Measurements from ENCODE around the gene UBASH3B.
A peak's percentile ranks its signal among the peaks of the same experiment; 100 is the strongest.

The UBASH3B gene

DNA sequence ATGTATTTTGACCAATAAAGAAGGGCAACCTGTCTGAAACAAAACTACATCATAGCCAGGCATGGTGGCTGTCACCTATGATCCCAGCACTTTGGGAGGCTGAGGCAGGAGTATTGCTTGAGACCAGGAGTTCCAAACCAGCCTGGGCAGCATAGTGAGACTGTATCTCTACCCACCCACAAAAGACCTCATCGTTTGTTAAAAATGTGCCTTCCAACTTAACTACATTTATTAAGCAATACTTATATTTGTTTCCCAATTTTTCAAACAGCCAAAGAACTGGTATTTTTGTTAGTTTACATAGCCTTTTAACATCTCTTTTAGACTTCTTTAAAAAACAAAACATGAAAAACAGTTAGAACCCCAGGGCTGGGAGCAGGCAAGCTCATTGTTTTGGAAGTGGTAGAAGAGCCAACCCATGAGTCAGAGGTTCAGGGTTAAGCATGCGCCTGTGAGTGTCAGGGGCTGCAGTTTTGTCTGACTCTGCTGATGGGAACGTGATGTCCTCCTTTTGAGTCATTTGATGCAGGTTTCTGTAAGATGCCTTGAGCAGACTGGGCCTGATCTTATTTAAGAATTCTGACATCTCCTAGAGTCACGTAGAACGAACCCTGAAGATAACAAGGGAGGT lies 128.9 kb downstream of the UBASH3B start:
- H3K36me3 ChIP-seq (ENCODE audit: control insufficient read depth, insufficient read depth, low read length): no peaks in the 10 kb centered on the region
- H3K4me1 ChIP-seq (ENCODE audit: control insufficient read depth, insufficient read depth, low read length): no peaks in the 10 kb centered on the region
- no peak for DNase-seq (ENCODE audit: low read depth, low spot score)
- no peak overlapping the region for H3K4me3 ChIP-seq (ENCODE audit: low read length)
- H3K27me3 ChIP-seq (ENCODE audit: control insufficient read depth, insufficient read depth, low read length): no peaks in the 10 kb centered on the region
- no peaks in the 10 kb centered on the region for H3K9me3 ChIP-seq (ENCODE audit: control insufficient read depth, insufficient read depth, low read length)
- WGBS (ENCODE audit: insufficient coverage, insufficient read length): 100% methylated on average over 1 of the region's 5 CpGs
- no peak overlapping the region for H3K27ac ChIP-seq (ENCODE audit: low read length)

DNA sequence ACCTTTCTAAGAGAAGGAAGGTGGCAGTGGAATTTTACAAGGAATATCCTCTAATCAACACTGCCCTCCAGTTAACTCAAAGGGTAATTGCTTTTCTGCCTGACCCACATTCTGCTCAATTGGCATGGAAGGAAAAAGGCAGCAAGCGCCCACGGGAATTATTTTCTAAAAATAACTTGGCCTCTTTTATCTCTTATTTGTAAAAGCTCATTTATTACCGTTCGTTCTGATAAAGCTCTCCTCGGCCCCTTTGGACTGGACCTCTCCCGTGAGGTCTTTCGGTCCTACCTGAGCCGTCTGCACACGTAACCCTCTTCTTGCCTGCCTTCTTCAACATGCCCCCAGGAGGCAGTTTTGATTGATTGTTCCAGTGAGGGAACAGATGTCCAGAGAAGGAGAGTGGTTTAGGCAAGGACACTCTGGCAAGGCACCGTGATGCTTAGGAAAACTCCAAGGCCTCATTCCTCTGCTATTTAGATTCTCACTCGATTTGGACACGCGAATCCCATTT lies 129.6 kb downstream of the UBASH3B start:
- WGBS (ENCODE audit: insufficient coverage, insufficient read length): no CpG with 5 or more reads among the region's 13 CpGs
- Histone ChIP-seq H3K4me1 (ENCODE audit: control insufficient read depth, insufficient read depth, low read length) (no peaks in the 10 kb centered on the region), H3K27ac (ENCODE audit: low read length) (no peak overlapping the region), H3K27me3 (ENCODE audit: control insufficient read depth, insufficient read depth, low read length) (no peaks in the 10 kb centered on the region), H3K4me3 (ENCODE audit: low read length) (no peak overlapping the region), H3K9me3 (ENCODE audit: control insufficient read depth, insufficient read depth, low read length) (no peaks in the 10 kb centered on the region), H3K36me3 (ENCODE audit: control insufficient read depth, insufficient read depth, low read length) (no peaks in the 10 kb centered on the region)
- no peak for DNase-seq (ENCODE audit: low read depth, low spot score)

- no peak overlapping the region for H3K27ac ChIP-seq (ENCODE audit: low read length)
- no peaks in the 10 kb centered on the region for H3K4me1 ChIP-seq (ENCODE audit: control insufficient read depth, insufficient read depth, low read length)
- no peaks in the 10 kb centered on the region for H3K36me3 ChIP-seq (ENCODE audit: control insufficient read depth, insufficient read depth, low read length)
- no CpG with 5 or more reads among the region's 7 CpGs for WGBS (ENCODE audit: insufficient coverage, insufficient read length)
- no peak overlapping the region for H3K4me3 ChIP-seq (ENCODE audit: low read length)
- no peak for DNase-seq (ENCODE audit: low read depth, low spot score)
- no peaks in the 10 kb centered on the region for H3K9me3 ChIP-seq (ENCODE audit: control insufficient read depth, insufficient read depth, low read length)
- H3K27me3 ChIP-seq (ENCODE audit: control insufficient read depth, insufficient read depth, low read length): no peaks in the 10 kb centered on the region
Observed at GRCh38 chr11:122786896-122787295, 131.4 kb downstream of the UBASH3B start.

DNA sequence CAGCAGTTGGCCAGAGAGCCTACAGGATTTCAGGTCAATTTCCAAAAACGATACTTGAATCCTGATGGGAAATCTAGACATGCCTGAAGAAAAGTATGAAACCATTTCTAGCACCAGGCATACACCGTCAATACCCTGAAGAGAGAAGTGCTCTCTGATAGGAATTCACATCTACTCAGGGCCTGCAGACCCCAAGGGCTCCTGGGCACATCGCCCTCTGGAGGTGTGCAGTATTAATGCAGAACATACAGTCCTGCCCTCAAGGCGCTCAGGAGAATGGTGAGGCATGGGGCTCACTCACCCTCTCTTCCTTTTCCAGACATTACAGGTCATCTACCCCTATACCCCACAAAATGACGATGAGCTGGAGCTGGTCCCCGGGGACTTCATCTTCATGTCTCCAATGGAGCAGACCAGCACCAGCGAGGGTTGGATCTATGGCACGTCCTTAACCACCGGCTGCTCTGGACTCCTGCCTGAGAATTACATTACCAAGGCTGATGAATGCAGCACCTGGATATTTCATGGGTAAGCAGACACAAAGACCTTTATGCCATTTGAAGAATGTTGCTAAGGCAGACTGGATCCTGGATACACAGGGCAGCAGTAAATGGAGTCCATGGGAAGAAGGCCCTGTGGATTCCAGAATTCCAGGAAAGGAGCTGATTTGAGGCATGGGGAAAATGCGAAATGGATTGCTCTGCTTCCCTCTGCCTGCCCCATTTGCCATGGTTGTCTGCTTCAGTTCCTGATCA lies 133.4 kb downstream of the UBASH3B start:
- no peak for DNase-seq (ENCODE audit: low read depth, low spot score)
- H3K27me3 ChIP-seq (ENCODE audit: control insufficient read depth, insufficient read depth, low read length): no peaks in the 10 kb centered on the region
- no peak overlapping the region for H3K4me3 ChIP-seq (ENCODE audit: low read length)
- no peaks in the 10 kb centered on the region for H3K36me3 ChIP-seq (ENCODE audit: control insufficient read depth, insufficient read depth, low read length)
- no CpG with 5 or more reads among the region's 10 CpGs for WGBS (ENCODE audit: insufficient coverage, insufficient read length)
- H3K27ac ChIP-seq (ENCODE audit: low read length): no peak overlapping the region
- no peaks in the 10 kb centered on the region for H3K9me3 ChIP-seq (ENCODE audit: control insufficient read depth, insufficient read depth, low read length)
- H3K4me1 ChIP-seq (ENCODE audit: control insufficient read depth, insufficient read depth, low read length): no peaks in the 10 kb centered on the region

DNA sequence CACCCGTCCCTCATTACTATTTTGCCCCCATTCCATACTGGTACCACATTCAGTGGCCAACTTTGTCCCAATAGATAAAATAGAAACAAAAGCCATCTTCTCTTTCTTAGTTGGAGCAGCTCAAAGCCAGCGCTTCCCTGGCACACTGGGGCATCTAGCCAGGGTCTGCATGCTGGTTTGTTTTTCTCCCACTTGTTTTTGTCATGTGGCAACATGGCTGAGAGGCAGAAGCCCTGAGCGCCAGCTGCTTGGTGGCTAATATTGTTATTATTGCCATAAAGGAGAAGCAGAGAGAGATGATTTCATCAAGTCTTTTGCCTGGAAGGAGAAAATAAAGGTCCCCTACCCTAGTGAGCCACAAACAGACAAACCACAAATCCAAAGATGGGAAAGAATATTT lies 134.4 kb downstream of the UBASH3B start:
- Histone ChIP-seq H3K27ac (ENCODE audit: low read length) (no peak overlapping the region), H3K36me3 (ENCODE audit: control insufficient read depth, insufficient read depth, low read length) (no peaks in the 10 kb centered on the region), H3K9me3 (ENCODE audit: control insufficient read depth, insufficient read depth, low read length) (no peaks in the 10 kb centered on the region), H3K4me1 (ENCODE audit: control insufficient read depth, insufficient read depth, low read length) (no peaks in the 10 kb centered on the region), H3K4me3 (ENCODE audit: low read length) (no peak overlapping the region), H3K27me3 (ENCODE audit: control insufficient read depth, insufficient read depth, low read length) (no peaks in the 10 kb centered on the region)
- no peak for DNase-seq (ENCODE audit: low read depth, low spot score)
- no CpG with 5 or more reads among the region's 3 CpGs for WGBS (ENCODE audit: insufficient coverage, insufficient read length)

DNA sequence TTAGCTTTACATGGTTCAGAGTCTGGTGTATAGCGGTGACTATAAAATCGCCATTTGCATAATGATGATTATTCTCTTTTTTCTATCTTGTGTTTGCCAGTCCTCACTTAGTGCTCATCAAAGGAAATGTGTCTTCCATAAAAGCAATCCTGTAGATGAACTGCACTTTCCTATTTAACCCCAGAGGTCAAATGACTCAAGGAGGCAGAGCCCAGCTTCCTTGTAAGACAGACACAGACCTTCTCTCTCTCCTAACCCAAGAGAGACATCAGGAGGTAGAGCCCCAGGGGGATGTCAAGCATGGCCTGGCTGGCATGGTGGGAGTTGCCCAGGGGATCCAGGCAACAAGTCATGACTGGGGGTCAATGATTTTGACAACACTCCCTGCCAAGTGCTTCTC lies 135.9 kb downstream of the UBASH3B start:
- no peak for DNase-seq (ENCODE audit: low read depth, low spot score)
- no CpG with 5 or more reads among the region's 2 CpGs for WGBS (ENCODE audit: insufficient coverage, insufficient read length)
- no peaks in the 10 kb centered on the region for H3K4me1 ChIP-seq (ENCODE audit: control insufficient read depth, insufficient read depth, low read length)
- H3K9me3 ChIP-seq (ENCODE audit: control insufficient read depth, insufficient read depth, low read length): no peaks in the 10 kb centered on the region
- no peaks in the 10 kb centered on the region for H3K27me3 ChIP-seq (ENCODE audit: control insufficient read depth, insufficient read depth, low read length)
- H3K27ac ChIP-seq (ENCODE audit: low read length): no peak overlapping the region
- H3K4me3 ChIP-seq (ENCODE audit: low read length): no peak overlapping the region
- no peaks in the 10 kb centered on the region for H3K36me3 ChIP-seq (ENCODE audit: control insufficient read depth, insufficient read depth, low read length)

DNA sequence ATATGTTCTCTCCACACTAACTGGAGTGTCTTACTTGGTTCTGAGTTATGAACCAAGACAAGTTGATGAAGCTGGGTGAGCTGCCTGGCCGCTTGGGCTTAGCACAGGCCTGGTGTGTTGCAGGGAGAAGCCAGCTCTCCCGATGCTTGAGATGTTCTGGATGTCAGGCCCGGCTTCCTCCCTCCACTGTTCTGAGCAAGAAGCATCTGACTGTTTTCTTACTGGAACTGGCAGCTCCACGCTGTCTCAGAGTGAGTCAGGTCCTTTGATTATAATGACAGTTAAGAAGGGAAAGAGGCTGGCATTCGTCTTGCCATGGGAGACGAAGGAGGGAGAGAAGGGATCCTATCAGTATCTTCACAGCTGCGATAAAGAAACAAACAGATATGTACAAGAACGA lies 136.3 kb downstream of the UBASH3B start:
- H3K4me3 ChIP-seq (ENCODE audit: low read length): no peak overlapping the region
- H3K9me3 ChIP-seq (ENCODE audit: control insufficient read depth, insufficient read depth, low read length): no peaks in the 10 kb centered on the region
- H3K27me3 ChIP-seq (ENCODE audit: control insufficient read depth, insufficient read depth, low read length): no peaks in the 10 kb centered on the region
- DNase-seq (ENCODE audit: low read depth, low spot score): no peak
- H3K36me3 ChIP-seq (ENCODE audit: control insufficient read depth, insufficient read depth, low read length): no peaks in the 10 kb centered on the region
- no peaks in the 10 kb centered on the region for H3K4me1 ChIP-seq (ENCODE audit: control insufficient read depth, insufficient read depth, low read length)
- no peak overlapping the region for H3K27ac ChIP-seq (ENCODE audit: low read length)
- no CpG with 5 or more reads among the region's 8 CpGs for WGBS (ENCODE audit: insufficient coverage, insufficient read length)

DNA sequence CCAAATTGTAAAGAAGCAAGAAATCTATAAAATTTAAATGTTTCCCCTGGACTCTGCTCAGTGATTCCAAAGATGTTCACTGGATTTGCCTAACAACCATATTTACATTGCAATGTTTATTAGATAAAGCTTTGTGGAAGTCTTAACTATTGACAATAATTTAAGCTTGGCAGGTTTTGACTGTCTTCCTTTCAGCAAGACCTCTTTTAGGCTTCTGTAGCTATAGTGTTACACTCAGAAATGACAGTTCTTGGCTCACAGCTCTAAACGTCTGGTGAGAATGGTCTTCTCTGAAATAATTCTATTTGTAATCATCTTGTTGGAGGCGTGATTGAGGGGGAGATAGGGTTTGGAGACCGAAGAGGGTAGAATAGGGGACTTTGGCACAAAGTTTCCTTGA lies 138.0 kb downstream of the UBASH3B start:
- no peaks in the 10 kb centered on the region for H3K27me3 ChIP-seq (ENCODE audit: control insufficient read depth, insufficient read depth, low read length)
- no peaks in the 10 kb centered on the region for H3K9me3 ChIP-seq (ENCODE audit: control insufficient read depth, insufficient read depth, low read length)
- H3K4me1 ChIP-seq (ENCODE audit: control insufficient read depth, insufficient read depth, low read length): no peaks in the 10 kb centered on the region
- no peak overlapping the region for H3K27ac ChIP-seq (ENCODE audit: low read length)
- no CpG with 5 or more reads among the region's 3 CpGs for WGBS (ENCODE audit: insufficient coverage, insufficient read length)
- no peak overlapping the region for H3K4me3 ChIP-seq (ENCODE audit: low read length)
- no peaks in the 10 kb centered on the region for H3K36me3 ChIP-seq (ENCODE audit: control insufficient read depth, insufficient read depth, low read length)
- no peak for DNase-seq (ENCODE audit: low read depth, low spot score)

- H3K36me3 ChIP-seq (ENCODE audit: control insufficient read depth, insufficient read depth, low read length): no peaks in the 10 kb centered on the region
- no peaks in the 10 kb centered on the region for H3K4me1 ChIP-seq (ENCODE audit: control insufficient read depth, insufficient read depth, low read length)
- DNase-seq (ENCODE audit: low read depth, low spot score): no peak
- no peaks in the 10 kb centered on the region for H3K9me3 ChIP-seq (ENCODE audit: control insufficient read depth, insufficient read depth, low read length)
- no peaks in the 10 kb centered on the region for H3K27me3 ChIP-seq (ENCODE audit: control insufficient read depth, insufficient read depth, low read length)
- no CpG with 5 or more reads among the region's 5 CpGs for WGBS (ENCODE audit: insufficient coverage, insufficient read length)
- H3K4me3 ChIP-seq (ENCODE audit: low read length): no peak overlapping the region
- H3K27ac ChIP-seq (ENCODE audit: low read length): no peak overlapping the region
Observed at GRCh38 chr11:122795307-122795706, 139.8 kb downstream of the UBASH3B start.

GRCh38 chr11:122796128-122796717 lies 140.7 kb downstream of the UBASH3B start:
- WGBS (ENCODE audit: insufficient coverage, insufficient read length): no CpG with 5 or more reads among the region's 11 CpGs
- Histone ChIP-seq H3K36me3 (ENCODE audit: control insufficient read depth, insufficient read depth, low read length) (no peaks in the 10 kb centered on the region), H3K27ac (ENCODE audit: low read length) (no peak overlapping the region), H3K4me1 (ENCODE audit: control insufficient read depth, insufficient read depth, low read length) (no peaks in the 10 kb centered on the region), H3K9me3 (ENCODE audit: control insufficient read depth, insufficient read depth, low read length) (no peaks in the 10 kb centered on the region), H3K27me3 (ENCODE audit: control insufficient read depth, insufficient read depth, low read length) (no peaks in the 10 kb centered on the region), H3K4me3 (ENCODE audit: low read length) (no peak overlapping the region)
- DNase-seq (ENCODE audit: low read depth, low spot score): peak; percentile 54

All from iPS DF 6.9 (cell line).